ENCODE data around the gene NKAP. TPM values are rescaled to one million over a fixed set of nuclear protein-coding genes. Genes with fewer than 3 reads are reported as not detected.

NKAP gene
- polyA plus RNA-seq, 1 donor from 2014 or later: 6.3 TPM

DNA sequence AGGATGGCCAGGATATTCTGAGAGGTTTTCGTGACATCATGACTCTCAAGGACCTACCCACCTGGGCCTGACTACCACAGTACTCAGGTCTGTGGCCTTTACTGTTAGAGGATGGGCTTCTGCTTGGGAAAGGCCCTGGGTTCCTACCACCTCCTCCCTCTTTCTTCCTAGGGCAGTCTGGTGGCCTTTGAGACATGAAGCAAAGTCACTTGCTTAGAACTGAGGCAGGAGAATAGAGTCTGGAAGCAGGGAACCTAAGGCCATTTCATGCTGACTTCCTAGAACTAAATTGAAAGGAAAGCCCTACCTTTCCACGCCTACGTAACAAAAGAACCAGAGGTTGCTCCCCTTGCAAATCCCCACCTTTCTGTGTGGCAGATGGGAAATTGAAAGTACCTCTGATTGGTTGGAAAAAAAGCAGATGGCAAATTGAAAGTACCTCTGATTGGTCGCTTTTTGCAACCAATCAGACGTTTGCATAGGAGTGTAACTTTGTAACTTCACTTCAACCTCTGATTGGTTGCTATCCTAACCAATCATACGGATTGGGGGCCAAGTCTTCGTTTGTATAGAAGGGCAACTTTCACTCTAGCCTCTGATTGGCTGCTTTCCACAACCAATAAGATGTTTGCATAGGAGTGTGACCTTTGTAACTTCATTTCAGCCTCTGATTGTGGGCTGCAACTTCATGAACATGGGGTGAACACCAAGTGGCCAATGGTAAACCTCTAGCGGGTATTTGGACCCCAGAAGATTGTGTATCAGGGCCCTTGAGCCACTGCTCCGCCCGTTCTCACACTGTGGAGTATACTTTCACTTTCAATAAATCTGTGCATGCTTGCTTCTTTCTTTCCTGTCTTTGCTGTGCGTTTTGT, 57.8 kb downstream of the NKAP start (continued):
- TF ChIP-seq RAD21 (conservative IDR thresholded peaks at IDR 0.05): no peak

DNA sequence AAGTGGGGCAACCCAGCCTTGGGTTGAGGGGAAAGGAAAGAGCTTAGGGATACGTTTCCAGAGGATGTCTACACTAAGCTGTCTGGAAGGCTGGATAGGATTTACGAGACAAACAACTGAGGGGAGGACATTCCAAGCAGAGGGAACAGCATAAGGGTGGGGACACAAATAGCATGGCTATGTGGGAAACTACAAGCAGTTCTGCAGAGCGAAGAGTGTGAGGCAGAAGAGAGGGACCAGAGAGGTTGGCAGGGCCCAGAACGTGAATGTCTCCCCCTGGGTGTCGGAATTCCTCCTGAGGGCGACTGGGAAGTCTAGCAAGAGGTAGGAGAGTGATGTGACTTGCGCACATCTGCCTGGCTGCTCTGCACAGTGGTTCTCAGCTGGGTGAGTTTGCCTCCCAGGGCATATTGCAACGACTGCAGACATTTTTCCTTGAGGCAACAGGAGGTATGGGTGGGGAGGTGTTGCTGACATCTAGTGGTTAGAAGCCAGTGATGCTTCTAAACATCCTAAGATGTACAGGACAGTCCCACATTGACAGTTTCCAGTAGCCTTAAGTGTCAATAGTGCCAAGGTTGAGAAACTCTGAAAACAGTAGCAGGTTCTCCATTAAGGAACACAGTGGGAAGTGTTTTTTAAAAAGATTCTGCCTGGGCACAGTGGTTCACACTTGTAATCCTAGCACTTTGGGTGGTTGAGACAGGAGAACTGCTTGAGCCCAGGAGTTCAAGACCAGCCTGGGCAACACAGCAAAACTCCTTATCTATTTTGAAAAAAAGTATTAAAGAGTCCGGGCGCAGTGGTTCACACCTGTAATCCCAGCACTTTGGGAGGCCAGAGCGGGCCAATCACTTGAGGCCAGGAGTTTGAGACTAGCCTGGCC, 62.8 kb downstream of the NKAP start:
- Histone ChIP-seq H3K4me3 (ENCODE audit: low read length) (no peak overlapping the region), H3K79me2 (replicated peaks; ENCODE audit: insufficient read depth, low read length) (no peaks in the 10 kb centered on the region), H3K36me3 (ENCODE audit: insufficient read depth, low read length) (no peaks in the 10 kb centered on the region), H3F3A (ENCODE audit: insufficient read depth, low read length, poor library complexity, severe bottlenecking) (no peaks in the 10 kb centered on the region), H3K27me3 (ENCODE audit: insufficient read depth, low read depth, low read length) (no peaks in the 10 kb centered on the region), H3K27ac (ENCODE audit: low read length) (no peak overlapping the region), H3K9ac (ENCODE audit: low read length) (no peak overlapping the region), H3K9me3 (ENCODE audit: low read length) (no peaks in the 10 kb centered on the region), H4K20me1 (ENCODE audit: insufficient read depth) (no peaks in the 10 kb centered on the region), H3K9me2 (ENCODE audit: insufficient read depth, low read length) (no peaks in the 10 kb centered on the region), H2AFZ (ENCODE audit: low read depth, low read length) (no peak overlapping the region), H3K4me2 (ENCODE audit: low read length) (no peak overlapping the region)
- TF ChIP-seq, protein P1, sequence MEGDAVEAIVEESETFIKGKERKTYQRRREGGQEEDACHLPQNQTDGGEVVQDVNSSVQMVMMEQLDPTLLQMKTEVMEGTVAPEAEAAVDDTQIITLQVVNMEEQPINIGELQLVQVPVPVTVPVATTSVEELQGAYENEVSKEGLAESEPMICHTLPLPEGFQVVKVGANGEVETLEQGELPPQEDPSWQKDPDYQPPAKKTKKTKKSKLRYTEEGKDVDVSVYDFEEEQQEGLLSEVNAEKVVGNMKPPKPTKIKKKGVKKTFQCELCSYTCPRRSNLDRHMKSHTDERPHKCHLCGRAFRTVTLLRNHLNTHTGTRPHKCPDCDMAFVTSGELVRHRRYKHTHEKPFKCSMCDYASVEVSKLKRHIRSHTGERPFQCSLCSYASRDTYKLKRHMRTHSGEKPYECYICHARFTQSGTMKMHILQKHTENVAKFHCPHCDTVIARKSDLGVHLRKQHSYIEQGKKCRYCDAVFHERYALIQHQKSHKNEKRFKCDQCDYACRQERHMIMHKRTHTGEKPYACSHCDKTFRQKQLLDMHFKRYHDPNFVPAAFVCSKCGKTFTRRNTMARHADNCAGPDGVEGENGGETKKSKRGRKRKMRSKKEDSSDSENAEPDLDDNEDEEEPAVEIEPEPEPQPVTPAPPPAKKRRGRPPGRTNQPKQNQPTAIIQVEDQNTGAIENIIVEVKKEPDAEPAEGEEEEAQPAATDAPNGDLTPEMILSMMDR (IDR thresholded peaks at IDR 0.05; ENCODE audit: poor library complexity, severe bottlenecking): peak; percentile 73
- TF ChIP-seq EP300 (conservative IDR thresholded peaks at IDR 0.05; ENCODE audit: poor library complexity, severe bottlenecking) (no peak), RAD21 (conservative IDR thresholded peaks at IDR 0.05) (peak; percentile 68), MXI1 (conservative IDR thresholded peaks at IDR 0.05; ENCODE audit: poor library complexity, severe bottlenecking) (no peak), TAF1 (IDR thresholded peaks at IDR 0.05; ENCODE audit: low read depth) (no peak), POLR2AphosphoS5 (IDR thresholded peaks at IDR 0.05) (no peak), SMC3 (conservative IDR thresholded peaks at IDR 0.05; ENCODE audit: poor library complexity) (peak; percentile 71), EZH2 (IDR thresholded peaks at IDR 0.05; ENCODE audit: borderline replicate concordance, insufficient read depth, low read length, poor library complexity, severe bottlenecking) (no peak)
- TF ChIP-seq, protein P2, sequence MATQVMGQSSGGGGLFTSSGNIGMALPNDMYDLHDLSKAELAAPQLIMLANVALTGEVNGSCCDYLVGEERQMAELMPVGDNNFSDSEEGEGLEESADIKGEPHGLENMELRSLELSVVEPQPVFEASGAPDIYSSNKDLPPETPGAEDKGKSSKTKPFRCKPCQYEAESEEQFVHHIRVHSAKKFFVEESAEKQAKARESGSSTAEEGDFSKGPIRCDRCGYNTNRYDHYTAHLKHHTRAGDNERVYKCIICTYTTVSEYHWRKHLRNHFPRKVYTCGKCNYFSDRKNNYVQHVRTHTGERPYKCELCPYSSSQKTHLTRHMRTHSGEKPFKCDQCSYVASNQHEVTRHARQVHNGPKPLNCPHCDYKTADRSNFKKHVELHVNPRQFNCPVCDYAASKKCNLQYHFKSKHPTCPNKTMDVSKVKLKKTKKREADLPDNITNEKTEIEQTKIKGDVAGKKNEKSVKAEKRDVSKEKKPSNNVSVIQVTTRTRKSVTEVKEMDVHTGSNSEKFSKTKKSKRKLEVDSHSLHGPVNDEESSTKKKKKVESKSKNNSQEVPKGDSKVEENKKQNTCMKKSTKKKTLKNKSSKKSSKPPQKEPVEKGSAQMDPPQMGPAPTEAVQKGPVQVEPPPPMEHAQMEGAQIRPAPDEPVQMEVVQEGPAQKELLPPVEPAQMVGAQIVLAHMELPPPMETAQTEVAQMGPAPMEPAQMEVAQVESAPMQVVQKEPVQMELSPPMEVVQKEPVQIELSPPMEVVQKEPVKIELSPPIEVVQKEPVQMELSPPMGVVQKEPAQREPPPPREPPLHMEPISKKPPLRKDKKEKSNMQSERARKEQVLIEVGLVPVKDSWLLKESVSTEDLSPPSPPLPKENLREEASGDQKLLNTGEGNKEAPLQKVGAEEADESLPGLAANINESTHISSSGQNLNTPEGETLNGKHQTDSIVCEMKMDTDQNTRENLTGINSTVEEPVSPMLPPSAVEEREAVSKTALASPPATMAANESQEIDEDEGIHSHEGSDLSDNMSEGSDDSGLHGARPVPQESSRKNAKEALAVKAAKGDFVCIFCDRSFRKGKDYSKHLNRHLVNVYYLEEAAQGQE (IDR thresholded peaks at IDR 0.05; ENCODE audit: borderline replicate concordance): no peak
